GM12872 (cell line): ENCODE results near the gene RYR1.

ENCODE experiments used
- TF ChIP-seq, protein P1 (sequence below): IDR thresholded peaks from 3 replicates; pipeline ENCODE4 v1.5.1; 2011; ENCODE audit warnings: low read depth, mild to moderate bottlenecking, low read length, moderate library complexity; ENCODE audit not compliant: insufficient read depth

RYR1 gene

DNA sequence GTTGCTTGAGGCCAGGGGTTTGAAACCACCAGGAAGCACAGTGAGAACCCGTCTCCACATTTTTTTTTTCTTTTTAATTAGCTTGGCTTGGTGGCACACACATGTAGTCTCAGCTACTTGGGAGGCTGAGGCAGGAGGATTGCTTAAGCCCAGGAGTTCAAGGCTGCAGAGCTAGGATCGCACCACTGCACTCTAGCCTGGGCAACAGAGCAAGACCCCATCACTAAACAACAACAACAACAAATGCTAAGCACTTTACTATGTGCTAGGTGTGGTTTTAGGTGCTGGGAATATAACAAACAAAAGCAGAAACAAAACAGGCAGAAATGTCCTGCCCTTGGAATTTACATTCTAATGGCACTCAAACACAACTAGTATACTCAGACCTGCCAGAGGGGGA lies 51.3 kb downstream of the RYR1 start:
- TF ChIP-seq, protein P1, sequence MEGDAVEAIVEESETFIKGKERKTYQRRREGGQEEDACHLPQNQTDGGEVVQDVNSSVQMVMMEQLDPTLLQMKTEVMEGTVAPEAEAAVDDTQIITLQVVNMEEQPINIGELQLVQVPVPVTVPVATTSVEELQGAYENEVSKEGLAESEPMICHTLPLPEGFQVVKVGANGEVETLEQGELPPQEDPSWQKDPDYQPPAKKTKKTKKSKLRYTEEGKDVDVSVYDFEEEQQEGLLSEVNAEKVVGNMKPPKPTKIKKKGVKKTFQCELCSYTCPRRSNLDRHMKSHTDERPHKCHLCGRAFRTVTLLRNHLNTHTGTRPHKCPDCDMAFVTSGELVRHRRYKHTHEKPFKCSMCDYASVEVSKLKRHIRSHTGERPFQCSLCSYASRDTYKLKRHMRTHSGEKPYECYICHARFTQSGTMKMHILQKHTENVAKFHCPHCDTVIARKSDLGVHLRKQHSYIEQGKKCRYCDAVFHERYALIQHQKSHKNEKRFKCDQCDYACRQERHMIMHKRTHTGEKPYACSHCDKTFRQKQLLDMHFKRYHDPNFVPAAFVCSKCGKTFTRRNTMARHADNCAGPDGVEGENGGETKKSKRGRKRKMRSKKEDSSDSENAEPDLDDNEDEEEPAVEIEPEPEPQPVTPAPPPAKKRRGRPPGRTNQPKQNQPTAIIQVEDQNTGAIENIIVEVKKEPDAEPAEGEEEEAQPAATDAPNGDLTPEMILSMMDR = no peak

DNA sequence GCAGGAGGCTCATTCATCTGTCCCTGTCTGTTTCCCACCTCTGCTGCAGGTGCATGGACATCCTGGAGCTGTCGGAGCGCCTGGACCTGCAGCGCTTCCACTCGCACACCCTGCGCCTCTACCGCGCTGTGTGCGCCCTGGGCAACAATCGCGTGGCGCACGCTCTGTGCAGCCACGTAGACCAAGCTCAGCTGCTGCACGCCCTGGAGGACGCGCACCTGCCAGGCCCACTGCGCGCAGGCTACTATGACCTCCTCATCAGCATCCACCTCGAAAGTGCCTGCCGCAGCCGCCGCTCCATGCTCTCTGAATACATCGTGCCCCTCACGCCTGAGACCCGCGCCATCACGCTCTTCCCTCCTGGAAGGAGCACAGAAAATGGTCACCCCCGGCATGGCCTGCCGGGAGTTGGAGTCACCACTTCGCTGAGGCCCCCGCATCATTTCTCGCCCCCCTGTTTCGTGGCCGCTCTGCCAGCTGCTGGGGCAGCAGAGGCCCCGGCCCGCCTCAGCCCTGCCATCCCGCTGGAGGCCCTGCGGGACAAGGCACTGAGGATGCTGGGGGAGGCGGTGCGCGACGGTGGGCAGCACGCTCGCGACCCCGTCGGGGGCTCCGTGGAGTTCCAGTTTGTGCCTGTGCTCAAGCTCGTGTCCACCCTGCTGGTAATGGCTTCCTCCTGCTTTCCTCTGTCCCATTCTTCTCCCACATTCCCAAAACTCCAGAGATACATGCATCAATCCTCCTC lies 52.2 kb downstream of the RYR1 start:
- TF ChIP-seq, protein P1 = no peak

DNA sequence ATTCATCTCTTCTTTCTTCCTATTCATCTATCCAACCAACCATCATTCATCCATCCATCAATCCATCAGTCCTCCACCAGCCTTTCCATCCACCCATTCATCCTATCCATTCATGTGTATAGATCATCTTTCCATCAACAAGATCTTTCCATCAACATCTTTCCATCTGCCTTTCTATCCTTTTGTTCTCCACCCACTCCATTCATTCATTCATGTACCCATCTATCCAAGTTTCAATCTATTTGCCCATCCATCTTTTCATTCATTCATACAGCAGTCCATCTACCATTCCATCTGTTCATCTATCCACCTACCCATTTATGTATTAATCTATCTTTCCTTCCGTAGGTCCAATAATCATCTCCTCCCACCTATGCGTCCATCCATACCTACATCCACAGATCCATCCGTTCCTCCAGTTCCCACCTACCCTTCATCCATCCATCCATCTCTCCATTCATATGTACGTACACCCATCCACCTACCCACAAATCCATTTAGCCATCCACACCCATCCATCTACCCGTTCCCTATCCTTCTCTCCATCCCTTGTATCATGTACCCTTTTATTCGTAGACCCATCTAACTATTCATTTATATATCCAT lies 53.3 kb downstream of the RYR1 start:
- TF ChIP-seq, protein P1 = no peak

DNA sequence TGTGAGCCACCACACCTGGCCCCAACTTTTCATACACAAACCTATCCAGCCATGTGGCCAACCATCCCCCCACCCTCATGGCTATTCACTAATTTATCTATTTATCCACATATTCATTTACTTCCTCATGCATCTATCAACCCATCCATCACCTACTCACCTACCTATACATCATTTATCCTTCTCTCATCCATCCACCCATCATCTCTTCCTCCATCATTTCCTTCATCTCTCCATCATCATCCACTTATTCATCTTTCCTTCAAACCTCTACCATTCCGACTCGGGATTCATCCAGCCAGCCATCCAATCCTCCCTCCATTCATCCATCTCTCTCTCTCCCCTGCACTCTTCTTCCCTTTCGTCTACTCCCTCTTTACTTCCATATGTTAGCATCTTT lies 54.6 kb downstream of the RYR1 start:
- TF ChIP-seq, protein P1 = no peak

DNA sequence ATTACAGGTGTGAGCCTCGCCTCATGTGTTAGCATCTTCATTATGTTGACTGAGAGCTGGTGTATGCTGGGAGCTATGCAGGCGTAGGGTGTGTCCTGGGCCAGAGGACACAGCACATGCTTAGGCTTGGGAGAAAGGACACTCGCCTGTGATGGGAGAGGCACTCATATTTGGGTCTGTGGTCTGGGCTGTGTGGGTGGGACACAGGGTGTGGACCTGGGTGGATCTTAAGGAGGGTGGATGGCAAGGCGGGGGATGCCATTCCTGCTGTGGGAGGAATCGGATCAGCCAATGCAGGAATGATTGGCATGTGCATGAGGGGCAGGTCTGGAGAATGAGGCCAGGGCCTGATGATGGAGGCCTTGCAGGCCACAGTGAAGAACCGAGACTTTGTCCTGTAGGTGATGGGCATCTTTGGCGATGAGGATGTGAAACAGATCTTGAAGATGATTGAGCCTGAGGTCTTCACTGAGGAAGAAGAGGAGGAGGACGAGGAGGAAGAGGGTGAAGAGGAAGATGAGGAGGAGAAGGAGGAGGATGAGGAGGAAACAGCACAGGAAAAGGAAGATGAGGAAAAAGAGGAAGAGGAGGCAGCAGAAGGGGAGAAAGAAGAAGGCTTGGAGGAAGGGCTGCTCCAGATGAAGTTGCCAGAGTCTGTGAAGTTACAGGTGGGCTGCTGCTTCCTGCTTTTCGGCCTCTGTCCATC lies 55.4 kb downstream of the RYR1 start:
- TF ChIP-seq, protein P1 = no peak

DNA sequence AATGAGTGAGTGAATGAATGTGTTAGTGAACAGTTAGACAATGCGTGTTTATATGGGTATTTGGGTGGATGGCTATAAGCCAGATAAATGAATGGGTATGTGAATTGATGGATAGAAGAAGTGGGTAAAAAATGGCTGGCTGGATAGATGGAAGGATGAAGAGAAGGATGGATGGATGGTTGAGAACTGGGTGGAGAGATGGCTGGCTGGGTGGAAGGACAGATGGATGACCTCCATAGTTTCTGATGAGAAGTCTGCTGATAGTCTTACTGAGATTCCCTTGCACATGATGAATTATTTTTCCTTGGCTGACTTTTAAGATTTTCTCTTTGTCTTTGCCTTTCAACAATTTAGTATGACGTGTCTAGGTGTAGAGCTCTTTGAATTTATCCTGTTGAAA lies 57.4 kb downstream of the RYR1 start:
- TF ChIP-seq, protein P1 = no peak

DNA sequence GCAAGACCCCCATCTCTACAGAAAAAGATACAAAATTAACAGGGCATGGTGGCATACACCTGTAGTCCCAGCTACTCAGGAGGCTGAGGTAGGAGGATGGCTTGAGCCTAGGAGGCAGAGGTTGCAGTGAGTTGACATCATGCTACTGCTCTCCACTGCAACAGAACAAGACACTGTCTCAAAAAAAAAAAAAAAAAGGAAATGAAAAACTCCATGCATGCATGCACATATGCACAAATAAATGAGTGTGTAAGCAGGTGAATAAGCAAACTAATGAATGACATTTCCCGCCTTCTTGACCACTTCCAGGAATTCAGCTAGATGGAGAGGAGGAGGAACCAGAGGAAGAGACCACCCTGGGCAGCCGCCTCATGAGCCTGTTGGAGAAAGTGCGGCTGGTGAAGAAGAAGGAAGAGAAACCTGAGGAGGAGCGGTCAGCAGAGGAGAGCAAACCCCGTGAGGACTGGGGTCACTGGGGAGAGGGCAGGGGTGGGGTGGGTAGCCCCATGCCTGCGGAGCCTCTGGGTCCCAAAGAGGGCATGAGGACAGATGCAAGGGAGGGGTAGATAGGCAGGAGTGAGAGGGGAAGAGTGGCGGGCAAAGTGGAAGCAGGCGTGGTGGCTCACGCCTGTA lies 58.8 kb downstream of the RYR1 start:
- TF ChIP-seq, protein P1 = no peak
